ENCODE measurements around the gene SSH2.
"Not testable (repeated sequence)": the region's sequence is repeated elsewhere in the genome, so short reads cannot be mapped to it uniquely, and the experiment has no call there.

Gene SSH2

DNA sequence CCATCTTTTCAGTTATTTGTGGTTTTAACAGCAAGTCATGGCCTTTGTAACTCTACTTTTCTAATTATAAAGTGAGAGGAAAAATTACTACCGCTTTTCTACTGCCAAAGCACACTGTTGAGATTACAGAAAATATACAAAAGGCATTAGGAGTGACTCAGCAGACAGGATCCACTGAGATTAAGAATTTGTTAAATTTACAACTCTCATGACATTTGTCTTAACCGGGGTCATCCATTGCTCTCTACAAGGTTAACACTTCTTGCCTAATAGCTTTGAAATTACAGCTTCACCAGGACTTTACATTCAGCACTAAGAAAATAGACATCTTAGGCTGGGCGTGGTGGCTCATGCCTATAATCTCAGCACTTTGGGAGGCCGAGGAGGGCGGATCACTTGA is 93.4 kb downstream of the SSH2 start:
- DNase-seq (ENCODE audit: low spot score), result peak; percentile 29

DNA sequence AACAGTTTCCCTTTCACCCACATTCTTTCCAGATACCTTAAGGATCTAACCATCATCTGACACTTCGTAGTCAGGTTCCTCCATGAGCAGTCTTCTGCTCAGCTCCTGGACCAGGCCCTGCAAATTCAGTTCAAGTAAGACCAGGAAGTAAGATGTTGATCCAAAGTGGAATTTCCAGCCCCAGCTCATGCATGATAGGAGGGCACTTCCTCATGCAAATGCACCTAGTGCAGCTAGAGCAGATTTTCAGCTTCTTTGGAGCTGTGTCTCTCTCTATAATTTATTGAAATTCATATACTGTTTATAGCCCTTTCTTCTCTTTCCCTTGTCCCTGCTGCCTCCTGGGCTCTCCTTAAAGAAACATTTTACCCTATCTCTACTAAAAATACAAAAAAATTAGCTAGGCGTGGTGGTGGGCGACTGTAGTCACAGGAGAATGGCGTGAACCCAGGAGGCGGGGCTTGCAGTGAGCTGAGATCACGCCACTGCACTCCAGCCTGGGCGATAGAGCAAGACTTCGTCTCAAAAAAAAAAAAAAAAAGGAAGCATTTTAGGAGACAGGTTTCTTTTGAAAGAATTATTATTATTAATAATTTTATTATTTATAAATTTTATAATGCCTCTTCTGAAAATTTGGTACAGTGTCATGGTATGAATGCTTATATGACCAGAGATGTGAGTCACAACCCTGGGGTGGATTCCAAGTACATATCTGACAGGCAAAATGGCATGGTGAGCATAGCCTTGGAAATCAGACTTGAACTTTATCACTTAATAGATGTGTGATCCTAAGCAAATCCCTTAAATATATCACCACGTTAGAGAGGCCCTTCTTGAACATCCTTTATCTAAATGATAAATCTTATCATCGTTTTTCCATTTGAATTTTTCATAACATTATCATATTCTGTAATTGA is 94.3 kb downstream of the SSH2 start:
- DNase-seq (ENCODE audit: low spot score), result peak; percentile 35

DNA sequence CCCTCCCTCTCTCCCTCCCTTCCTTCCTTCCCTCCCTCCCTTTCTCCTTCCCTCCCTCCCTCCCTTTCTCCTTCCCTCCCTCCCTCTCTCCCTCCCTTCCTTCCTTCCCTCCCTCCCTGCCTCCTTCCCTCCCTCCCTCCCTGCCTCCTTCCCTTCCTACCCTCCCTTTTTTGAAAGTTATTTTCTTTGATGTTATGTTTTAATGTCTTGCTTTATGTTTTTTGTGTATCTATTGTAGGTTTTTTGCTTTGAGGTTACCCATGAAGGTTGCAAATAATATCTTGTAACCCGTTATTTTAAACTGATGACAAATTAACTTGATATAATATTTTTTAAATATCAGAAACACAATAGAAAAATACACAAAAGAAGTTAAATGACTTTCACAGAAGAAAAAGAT is 96.2 kb downstream of the SSH2 start:
- DNase-seq (ENCODE audit: low spot score), result no peak

DNA sequence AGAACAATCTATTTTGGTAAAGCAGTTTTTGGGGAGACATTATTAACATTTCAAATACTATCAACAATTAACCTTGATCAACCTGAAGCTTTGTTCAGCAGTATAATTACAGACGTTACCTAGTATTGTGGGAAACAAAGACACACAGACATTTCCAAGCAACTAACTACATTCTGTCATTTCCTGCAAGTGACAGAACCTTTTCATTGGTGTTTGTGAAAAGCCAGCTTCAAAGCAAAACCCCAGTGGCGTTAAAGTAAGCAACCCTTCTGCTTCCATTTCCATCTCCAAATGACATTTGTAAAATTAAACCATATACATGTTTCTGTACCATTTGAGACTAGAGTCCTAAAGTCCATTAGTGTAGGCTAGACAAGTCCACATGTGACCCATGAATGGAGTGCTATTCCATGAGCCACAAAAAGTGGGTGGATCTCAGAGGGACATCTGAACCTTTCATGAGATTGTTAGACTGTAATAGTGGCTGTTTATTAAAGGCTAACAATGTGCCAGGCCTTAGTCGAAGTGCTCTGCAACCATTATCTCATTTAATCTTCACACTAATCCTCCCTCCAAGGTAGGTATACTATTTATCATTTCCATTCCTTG is 101.2 kb downstream of the SSH2 start:
- DNase-seq (ENCODE audit: low spot score), result no peak

DNA sequence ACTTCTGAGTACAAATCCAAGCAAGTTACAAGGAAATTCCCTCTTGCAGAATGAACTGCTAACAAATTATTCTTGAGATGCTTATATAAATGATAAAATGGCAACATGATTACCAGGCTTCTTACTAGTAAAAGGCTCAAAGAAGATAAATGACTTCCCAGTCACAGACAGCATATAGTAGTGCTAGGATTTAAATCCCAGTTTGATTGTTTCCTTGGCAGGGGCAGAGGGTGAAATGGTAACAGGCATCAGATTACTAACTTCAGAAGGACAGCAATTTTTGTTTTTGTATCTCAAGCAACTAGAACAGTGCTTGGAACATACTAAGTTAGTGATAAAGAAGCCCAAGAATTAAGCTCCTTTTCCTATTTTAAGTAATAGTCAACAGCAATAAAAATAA is 102.8 kb downstream of the SSH2 start:
- DNase-seq (ENCODE audit: low spot score), result no peak

DNA sequence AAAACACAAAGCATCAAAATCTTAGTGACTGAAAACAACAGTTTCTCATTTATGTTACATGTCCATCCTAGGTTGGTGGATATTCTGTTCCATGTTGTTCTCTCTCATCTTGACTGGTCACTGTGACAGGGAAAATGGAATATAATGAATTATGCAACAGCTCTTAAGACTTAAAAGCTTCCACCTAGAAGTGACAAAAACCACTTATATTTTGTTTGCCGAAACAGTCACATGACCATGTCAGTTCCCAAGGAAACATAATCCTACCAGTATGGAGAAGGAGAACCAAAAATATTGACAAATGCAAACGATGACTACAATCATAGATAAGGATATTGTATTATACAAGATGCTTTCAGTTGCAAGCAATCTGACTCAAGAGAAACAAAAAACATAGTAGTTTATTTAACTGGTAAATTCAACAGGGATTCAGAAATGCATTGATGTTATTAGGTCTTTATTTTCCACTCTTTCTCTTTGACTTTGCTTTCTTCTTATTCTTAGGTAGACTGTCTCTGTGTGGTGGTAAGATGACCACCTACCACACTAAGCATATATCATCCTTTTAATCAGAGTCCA is 103.8 kb downstream of the SSH2 start:
- DNase-seq (ENCODE audit: low spot score), result no peak

DNA sequence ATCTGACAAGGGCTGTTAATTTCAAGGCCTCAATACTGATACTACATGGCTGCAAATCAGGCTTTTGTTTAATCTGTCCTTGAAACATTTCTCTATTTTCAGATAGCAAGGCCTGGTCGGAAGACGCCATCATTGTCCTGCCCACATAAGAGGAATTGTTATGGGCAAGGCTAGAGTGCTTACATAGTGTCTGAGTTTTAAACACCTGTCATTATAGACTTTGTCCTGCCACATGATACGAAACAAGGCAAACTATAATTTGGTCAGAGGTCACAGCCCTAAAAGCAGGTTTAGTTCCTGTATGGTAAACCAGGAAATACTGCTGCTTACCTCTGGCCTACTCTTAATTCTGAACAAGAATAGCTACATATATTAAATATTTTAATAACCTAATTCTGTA is 104.4 kb downstream of the SSH2 start:
- DNase-seq (ENCODE audit: low spot score), result no peak

DNA sequence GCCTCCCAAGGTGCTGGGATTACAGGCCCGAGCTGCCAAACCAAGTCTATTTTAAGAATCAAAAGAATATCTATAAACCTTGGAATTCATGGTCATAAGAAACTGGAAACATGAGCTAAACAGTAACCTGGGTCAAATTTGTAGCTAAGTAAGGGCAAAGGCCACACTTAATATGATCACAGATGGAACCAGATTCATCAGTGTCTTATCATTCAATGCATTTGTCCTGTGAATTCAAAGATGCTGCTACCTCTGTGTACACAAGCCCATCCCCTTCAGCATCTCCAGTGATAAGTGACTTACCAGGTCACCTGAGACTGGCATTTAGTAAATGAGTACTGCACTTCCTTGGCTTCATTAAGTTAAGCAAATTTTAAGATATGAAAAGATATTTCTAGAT is 108.1 kb downstream of the SSH2 start:
- DNase-seq (ENCODE audit: low spot score), result no peak

DNA sequence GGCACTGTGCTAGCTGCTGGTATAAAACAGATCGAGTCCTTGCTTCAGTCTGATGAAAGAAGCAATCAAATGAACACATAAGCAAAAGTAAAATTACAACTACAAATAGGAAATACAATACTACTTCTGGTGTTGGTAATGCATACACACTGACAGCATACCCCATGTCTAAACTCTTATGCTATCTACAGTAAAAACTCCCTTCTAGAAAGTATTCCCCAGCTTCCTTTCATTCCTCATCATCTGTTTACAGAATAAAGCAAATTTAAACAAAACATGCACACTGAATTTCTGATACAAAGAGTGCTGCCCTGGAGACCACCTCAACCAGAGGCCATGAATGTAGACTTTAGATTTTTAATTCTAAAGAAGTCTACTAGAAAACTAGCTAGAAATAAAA is 109.6 kb downstream of the SSH2 start:
- no peak for DNase-seq (ENCODE audit: low spot score)

DNA sequence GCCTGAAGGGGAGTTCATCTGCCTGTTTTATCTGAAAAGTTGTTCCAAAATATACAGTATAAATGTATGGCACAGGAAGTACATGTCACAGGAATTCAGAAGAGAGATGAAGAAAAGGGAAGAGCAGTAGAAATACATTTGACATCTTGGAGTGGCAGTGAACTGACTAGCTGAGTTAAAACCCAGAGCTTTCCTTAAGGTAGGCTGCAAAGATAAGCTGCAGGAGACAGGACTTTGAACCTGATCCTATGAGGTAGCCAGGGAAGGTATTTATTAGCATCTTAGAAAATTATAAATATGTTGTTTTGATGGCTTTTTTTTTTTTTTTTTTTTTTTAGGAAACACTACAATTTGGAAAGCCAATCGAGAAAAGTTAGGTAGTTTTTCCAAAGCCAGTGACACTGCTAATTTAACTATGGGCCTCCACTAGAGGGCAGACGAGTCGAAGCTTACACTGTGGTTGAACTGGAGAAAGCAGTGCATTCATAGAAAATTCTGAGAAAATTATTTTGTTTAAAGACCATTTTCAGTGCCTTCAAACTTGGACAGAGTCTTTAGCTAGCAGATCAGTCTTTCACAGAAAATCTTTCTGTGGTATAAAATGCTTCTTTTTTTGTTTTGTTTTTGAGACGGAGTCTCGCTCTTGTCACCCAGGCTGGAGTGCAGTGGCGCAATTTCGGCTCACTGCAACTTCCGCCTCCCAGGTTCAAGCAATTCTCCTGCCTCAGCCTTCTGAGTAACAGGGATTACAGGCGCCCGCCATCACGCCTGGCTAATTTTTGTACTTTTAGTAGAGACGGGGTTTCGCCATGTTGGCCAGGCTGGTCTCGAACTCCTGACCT is 122.3 kb downstream of the SSH2 start:
- DNase-seq (ENCODE audit: low spot score), result peak; percentile 79

DNA sequence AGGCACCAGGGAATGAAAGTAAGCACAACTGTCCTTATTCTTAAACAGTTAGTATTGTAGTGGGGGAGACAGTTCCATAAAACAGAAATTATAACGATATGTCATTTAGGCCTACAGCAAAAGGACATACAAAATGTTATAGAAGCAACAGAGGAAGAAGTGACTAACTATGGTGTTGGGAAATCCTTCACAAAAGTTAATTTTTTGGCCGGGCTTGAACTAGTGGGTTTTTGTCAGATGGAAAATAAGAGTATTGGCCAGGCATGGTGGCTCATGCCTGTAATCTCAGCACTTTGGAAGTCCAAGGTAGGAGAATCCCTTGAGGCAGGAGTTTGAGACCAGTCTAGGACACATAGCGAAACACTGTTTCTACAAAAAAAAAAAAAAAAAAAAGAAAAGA is 127.8 kb downstream of the SSH2 start:
- no peak for DNase-seq (ENCODE audit: low spot score)

DNA sequence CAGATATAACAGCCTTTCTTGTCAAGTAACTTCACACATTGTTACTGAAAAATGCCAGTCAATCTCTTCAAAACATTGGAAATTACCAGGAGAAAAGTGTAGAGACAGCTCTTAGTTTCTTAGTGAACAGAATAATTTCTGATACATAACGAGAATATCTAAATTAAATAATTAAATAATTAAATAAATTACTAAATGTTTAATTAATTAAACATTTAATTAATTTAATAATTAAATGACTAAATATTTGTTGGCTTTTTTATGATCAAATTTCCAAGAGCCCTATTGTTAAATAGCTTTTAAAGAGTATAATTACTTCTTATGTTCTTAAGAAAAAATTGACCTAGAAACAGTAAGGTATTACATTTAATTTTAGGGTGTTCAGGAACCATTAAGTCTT is 129.6 kb downstream of the SSH2 start:
- no peak for DNase-seq (ENCODE audit: low spot score)

DNA sequence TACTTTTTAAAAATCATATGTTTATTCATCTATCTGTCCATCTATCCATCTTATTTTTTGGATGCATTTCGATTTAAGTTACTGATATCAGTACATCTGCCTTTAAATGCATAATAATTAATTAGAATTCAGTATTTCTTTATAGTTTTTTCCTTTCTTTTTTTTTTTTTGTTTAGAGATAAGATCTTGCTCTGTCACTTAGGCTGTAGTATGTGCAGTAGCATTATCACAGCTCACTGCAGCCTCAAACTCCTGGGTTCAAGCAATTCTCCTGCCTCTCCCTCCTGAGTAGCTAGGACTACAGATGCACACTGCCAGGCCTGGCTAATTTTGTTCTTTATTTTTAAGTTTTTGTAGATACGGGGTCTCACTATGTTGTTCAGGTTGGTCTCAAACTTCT is 133.4 kb downstream of the SSH2 start:
- DNase-seq (ENCODE audit: low spot score), result no peak

DNA sequence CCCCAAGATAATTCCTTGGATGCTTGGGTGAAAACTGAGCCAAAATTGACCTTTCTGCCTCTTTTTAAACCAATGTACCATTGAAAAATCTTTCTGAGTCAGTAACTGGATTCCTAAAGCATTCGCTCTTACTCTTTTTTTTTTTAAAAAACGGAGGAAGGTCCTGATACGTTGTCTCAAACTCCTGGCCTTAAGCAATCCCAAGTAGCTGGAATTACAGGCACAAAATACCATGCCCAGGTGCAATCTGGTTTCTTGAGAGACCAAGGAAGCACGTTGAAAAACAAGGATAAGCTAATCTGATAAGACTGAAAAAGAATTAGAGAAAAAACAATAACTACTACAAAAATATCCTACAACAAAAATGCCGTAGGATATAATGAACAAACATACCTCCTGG is 136.5 kb downstream of the SSH2 start:
- no peak for DNase-seq (ENCODE audit: low spot score)

DNA sequence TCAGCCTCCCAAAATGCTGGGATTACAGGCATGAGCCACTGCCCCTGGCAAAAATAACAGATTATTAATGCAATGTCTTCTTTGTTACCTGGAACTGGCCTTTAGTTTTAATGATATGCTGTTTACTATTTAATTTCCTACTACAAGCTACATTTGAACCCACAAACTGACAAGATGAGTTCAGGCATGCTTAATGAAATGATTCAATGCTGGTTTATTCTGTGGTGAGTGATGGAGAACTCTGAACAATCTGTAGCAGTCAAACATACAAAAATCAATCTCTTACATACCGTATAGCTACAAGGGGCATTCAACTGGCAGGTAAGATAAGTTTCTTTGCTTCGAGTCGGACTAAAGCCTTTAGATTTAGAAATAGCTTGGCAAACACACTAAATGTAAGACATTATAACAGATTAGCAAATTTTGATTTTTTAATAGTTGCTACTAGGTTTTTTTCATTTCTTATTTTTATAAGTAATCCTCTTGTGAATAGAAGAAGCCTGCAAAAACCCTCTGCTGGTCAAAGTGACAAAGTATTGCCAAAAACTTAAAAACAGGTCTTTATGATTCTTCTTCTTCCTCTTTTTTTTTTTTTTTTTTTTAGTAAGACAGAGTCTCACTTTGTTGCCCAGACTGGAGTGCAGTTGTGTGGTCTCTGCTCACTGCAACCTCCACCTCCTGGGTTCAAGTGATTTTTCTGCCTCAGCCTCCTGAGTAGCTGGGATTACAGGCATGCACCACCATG is 138.5 kb downstream of the SSH2 start:
- no peak for DNase-seq (ENCODE audit: low spot score)

DNA sequence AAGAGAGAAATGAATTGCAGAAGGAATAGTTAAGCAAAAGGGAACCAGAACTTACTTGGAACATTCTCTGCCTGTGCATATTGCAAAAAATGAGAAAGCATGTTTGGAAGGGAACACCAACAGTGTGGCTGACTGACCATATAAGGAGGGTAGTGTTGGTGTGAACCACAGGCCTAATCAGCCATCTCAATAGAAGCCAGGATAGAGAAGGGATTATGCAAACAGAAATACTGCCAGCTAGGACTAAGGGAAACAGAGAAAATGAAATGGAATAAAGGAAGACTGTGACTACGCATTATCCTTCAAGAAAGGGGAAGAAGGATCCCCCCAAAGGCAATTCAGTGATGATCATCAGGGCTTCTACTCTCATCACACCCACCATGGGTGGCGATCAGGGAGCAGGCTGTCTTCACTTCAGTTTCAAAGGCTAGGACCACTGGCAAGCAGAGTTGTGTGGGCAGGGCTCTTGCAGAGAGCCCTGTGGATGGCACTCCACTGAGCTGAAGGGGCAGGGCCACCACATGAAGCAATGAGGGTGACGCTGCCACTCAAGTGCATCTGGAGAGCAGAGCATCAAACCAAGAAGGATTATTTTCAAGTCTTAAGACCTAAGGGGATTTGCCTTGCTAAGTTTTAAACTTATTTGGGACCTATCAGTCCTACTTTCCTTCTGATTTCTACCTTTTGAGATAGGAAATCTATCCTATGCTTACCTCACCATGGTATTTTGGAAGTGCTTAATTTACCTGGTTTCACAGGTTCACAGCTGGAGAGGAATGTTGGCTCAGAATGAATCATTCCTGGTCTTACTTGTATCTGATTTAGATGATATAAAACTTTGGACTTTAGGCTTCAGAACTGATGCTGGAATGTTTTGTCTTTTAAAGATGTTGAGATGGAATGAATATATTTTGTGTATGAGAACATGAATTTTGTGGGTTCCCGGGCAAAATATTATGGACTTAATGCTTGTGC is 140.5 kb downstream of the SSH2 start:
- DNase-seq (ENCODE audit: low spot score), result no peak

DNA sequence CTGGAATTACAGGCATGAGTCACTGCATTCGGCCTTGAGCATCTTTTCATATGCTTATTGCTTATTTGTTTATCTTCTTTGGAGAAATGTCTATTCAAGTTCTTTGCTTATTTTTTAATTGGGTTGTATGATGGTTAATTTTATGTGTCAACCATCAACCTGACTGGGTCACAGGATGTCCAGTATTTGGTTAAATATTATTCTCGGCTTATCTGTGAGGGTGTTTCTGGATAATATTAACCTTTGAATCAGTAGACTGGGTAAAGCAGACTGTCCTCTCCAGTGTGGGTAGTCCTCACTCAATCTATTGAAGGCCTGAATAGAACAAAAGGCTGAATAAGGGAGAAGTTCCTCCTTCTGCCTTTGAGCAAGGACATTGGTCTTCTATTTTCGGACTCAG is 142.0 kb downstream of the SSH2 start:
- DNase-seq (ENCODE audit: low spot score), result no peak

DNA sequence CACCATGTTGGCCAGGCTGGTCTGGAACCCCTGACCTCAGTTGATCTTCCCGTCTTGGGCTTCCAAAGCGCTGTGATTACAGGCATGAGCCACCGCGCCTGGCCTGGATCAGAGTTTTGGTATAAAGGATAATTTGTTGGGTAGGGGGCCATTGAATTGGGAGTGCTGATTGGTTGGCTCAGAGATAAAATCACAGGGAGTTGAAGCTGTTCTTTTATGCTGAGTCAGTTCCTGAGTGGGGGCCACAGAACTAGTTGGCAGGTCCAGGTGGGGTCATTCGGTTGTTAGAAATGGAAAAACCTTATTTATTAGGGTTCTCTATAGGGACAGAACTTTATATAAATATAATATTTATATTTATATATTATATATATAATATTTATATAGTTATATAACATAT is 147.1 kb downstream of the SSH2 start:
- no peak for DNase-seq (ENCODE audit: low spot score)

DNA sequence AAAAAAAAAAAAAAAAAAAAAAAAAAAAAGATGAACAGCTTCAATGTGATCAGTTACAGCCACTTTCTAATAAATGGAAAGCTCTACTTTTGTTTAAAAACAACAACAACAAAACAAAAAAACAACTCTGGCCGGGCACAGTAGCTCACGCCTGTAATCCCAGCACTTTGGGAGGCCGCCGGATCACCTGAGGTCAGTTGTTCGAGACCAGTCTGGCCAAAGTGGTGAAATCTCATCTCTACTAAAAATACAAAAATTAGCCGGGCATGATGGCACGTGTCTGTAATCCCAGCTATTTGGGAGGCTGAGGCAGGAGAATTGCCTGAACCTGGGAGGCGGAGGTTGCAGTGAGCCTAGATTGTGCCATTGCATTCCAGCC is 150.2 kb downstream of the SSH2 start:
- DNase-seq (ENCODE audit: low spot score), result not testable (repeated sequence)

DNA sequence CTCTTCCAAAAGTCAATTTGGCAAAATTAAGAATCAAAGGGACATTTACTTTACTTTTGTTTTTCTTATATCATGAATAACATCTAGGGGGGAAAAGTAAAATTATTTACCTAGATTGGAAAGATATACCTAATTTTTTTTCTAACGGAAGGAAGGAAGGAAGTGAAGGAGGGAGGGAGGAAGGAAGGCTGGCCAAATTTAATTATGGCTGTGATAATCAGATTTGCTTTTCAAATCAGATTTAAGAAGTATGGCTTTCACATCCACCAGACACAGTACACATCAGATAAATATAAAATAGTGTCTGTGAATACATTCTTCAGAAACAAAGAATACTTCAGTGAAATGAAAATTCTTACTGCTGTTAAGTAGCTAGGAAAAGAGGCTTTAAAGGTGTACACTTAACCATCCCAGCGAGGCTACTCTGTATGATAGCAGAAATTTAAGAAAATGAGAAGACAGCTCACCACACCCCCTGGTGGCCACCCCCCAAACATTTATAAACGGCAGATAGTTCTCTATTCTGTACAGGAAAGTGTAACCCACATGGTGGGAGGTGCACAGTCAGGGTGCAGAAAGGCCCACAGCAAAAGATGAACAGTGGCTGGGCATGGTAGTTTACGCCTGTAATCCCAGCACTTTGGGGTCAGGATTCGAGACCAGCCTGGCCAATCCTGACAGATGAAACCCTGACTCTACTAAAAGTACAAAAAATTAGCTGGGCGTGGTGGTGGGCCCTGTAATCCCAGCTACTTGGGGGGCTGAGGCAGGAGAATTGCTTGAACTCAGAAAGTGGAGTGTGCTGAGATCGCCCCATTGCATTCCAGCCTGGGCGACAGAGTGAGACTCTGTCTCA is 150.8 kb downstream of the SSH2 start:
- peak; percentile 70 for DNase-seq (ENCODE audit: low spot score)

Measured in AG08395 (cell line).